Measurements from ENCODE around the gene KRT23. TPM values are rescaled to one million over a fixed set of nuclear protein-coding genes. Genes with fewer than 3 reads are reported as not detected.
"Not testable (repeated sequence)": the region's sequence is repeated elsewhere in the genome, so short reads cannot be mapped to it uniquely, and the experiment has no call there.

KRT23 gene
- total and polyA plus RNA-seq, 9 donors = 0.08 to 6.5 (median 0.24) TPM; not detected in 1

- Histone ChIP-seq H3K27ac (ENCODE audit: low read length) (no peak overlapping the region), H3K4me1 (ENCODE audit: control insufficient read depth, insufficient read depth, low read length) (no peaks in the 10 kb centered on the region), H3K4me3 (ENCODE audit: low read length) (no peak overlapping the region), H3K36me3 (ENCODE audit: control insufficient read depth, insufficient read depth, low read length) (no peaks in the 10 kb centered on the region), H3K27me3 (ENCODE audit: control insufficient read depth, insufficient read depth, low read length) (peaks cover 5% of the 10 kb centered on the region), H3K9me3 (replicated peaks; ENCODE audit: control insufficient read depth, low read depth, low read length) (no peaks in the 10 kb centered on the region)
- WGBS (ENCODE audit: insufficient coverage) = 87% methylated on average over 13 of the region's 19 CpGs
- DNase-seq = no peak
Measured at GRCh38 chr17:40936437-40936971, 942 bp downstream of the KRT23 start.

- no peak overlapping the region for H3K27ac ChIP-seq (ENCODE audit: low read length)
Measured at GRCh38 chr17:40935624-40936023, 1.8 kb downstream of the KRT23 start.

GRCh38 chr17:40932608-40933007 is 4.8 kb downstream of the KRT23 start:
- WGBS (ENCODE audit: insufficient coverage) = no CpG with 5 or more reads among the region's 2 CpGs
- no peak for DNase-seq
- H3K36me3 ChIP-seq (ENCODE audit: control insufficient read depth, insufficient read depth, low read length) = no peaks in the 10 kb centered on the region
- peaks cover 5% of the 10 kb centered on the region for H3K27me3 ChIP-seq (ENCODE audit: control insufficient read depth, insufficient read depth, low read length)
- no peaks in the 10 kb centered on the region for H3K9me3 ChIP-seq (replicated peaks; ENCODE audit: control insufficient read depth, low read depth, low read length)
- H3K4me3 ChIP-seq (ENCODE audit: low read length) = no peak overlapping the region
- no peak overlapping the region for H3K27ac ChIP-seq (ENCODE audit: low read length)
- H3K4me1 ChIP-seq (ENCODE audit: control insufficient read depth, insufficient read depth, low read length) = no peaks in the 10 kb centered on the region

More at GRCh38 chr17:40935624-40936023, 1.8 kb downstream of the KRT23 start:
- H3K4me3 ChIP-seq (ENCODE audit: low read length) = no peak overlapping the region
- DNase-seq = no peak
- H3K4me1 ChIP-seq (ENCODE audit: control insufficient read depth, insufficient read depth, low read length) = no peaks in the 10 kb centered on the region
- 100% methylated on average over 1 of the region's 3 CpGs for WGBS (ENCODE audit: insufficient coverage)
- H3K9me3 ChIP-seq (replicated peaks; ENCODE audit: control insufficient read depth, low read depth, low read length) = no peaks in the 10 kb centered on the region
- peaks cover 5% of the 10 kb centered on the region for H3K27me3 ChIP-seq (ENCODE audit: control insufficient read depth, insufficient read depth, low read length)
- no peaks in the 10 kb centered on the region for H3K36me3 ChIP-seq (ENCODE audit: control insufficient read depth, insufficient read depth, low read length)

- no CpG with 5 or more reads among the region's 3 CpGs for WGBS (ENCODE audit: insufficient coverage)
- Histone ChIP-seq H3K27ac (ENCODE audit: low read length) (no peak overlapping the region), H3K4me3 (ENCODE audit: low read length) (no peak overlapping the region), H3K27me3 (ENCODE audit: control insufficient read depth, insufficient read depth, low read length) (peaks cover 3% of the 10 kb centered on the region), H3K4me1 (ENCODE audit: control insufficient read depth, insufficient read depth, low read length) (no peaks in the 10 kb centered on the region), H3K36me3 (ENCODE audit: control insufficient read depth, insufficient read depth, low read length) (no peaks in the 10 kb centered on the region), H3K9me3 (replicated peaks; ENCODE audit: control insufficient read depth, low read depth, low read length) (no peaks in the 10 kb centered on the region)
- no peak for DNase-seq
Measured at GRCh38 chr17:40931311-40931710, 6.1 kb downstream of the KRT23 start.

GRCh38 chr17:40926341-40926740 is 11.1 kb downstream of the KRT23 start:
- Histone ChIP-seq H3K4me1 (ENCODE audit: control insufficient read depth, insufficient read depth, low read length) (no peaks in the 10 kb centered on the region), H3K27ac (ENCODE audit: low read length) (no peak overlapping the region), H3K4me3 (ENCODE audit: low read length) (no peak overlapping the region), H3K27me3 (ENCODE audit: control insufficient read depth, insufficient read depth, low read length) (peaks cover 7% of the 10 kb centered on the region), H3K36me3 (ENCODE audit: control insufficient read depth, insufficient read depth, low read length) (no peaks in the 10 kb centered on the region), H3K9me3 (replicated peaks; ENCODE audit: control insufficient read depth, low read depth, low read length) (no peaks in the 10 kb centered on the region)
- WGBS (ENCODE audit: insufficient coverage) = 71% methylated on average over 6 of the region's 8 CpGs
- DNase-seq = no peak

- H3K9me3 ChIP-seq (replicated peaks; ENCODE audit: control insufficient read depth, low read depth, low read length) = no peaks in the 10 kb centered on the region
- peak; percentile 18 for DNase-seq
- H3K27me3 ChIP-seq (ENCODE audit: control insufficient read depth, insufficient read depth, low read length) = peaks cover 7% of the 10 kb centered on the region
- WGBS (ENCODE audit: insufficient coverage) = 39% methylated on average over 2 of the region's 2 CpGs
- H3K4me1 ChIP-seq (ENCODE audit: control insufficient read depth, insufficient read depth, low read length) = no peaks in the 10 kb centered on the region
- H3K27ac ChIP-seq (ENCODE audit: low read length) = no peak overlapping the region
- H3K36me3 ChIP-seq (ENCODE audit: control insufficient read depth, insufficient read depth, low read length) = no peaks in the 10 kb centered on the region
- no peak overlapping the region for H3K4me3 ChIP-seq (ENCODE audit: low read length)
Measured at GRCh38 chr17:40922239-40922638, 15.2 kb downstream of the KRT23 start.

- Histone ChIP-seq H3K4me3 (ENCODE audit: low read length) (no peak overlapping the region), H3K27me3 (ENCODE audit: control insufficient read depth, insufficient read depth, low read length) (peaks cover 7% of the 10 kb centered on the region), H3K4me1 (ENCODE audit: control insufficient read depth, insufficient read depth, low read length) (no peaks in the 10 kb centered on the region), H3K27ac (ENCODE audit: low read length) (no peak overlapping the region), H3K36me3 (ENCODE audit: control insufficient read depth, insufficient read depth, low read length) (no peaks in the 10 kb centered on the region), H3K9me3 (replicated peaks; ENCODE audit: control insufficient read depth, low read depth, low read length) (no peaks in the 10 kb centered on the region)
- no CpG with 5 or more reads among the region's 2 CpGs for WGBS (ENCODE audit: insufficient coverage)
- no peak for DNase-seq
Measured at GRCh38 chr17:40921026-40921425, 16.4 kb downstream of the KRT23 start.

GRCh38 chr17:40917116-40917515 is 20.3 kb downstream of the KRT23 start:
- H3K27ac ChIP-seq (ENCODE audit: low read length); DNase-seq; H3K9me3 ChIP-seq (replicated peaks; ENCODE audit: control insufficient read depth, low read depth, low read length); H3K4me1 ChIP-seq (ENCODE audit: control insufficient read depth, insufficient read depth, low read length); H3K36me3 ChIP-seq (ENCODE audit: control insufficient read depth, insufficient read depth, low read length); H3K4me3 ChIP-seq (ENCODE audit: low read length); H3K27me3 ChIP-seq (ENCODE audit: control insufficient read depth, insufficient read depth, low read length): not testable (repeated sequence)
- no CpG with 5 or more reads among the region's 2 CpGs for WGBS (ENCODE audit: insufficient coverage)

- Histone ChIP-seq H3K4me3 (ENCODE audit: low read length) (no peak overlapping the region), H3K27ac (ENCODE audit: low read length) (no peak overlapping the region), H3K9me3 (replicated peaks; ENCODE audit: control insufficient read depth, low read depth, low read length) (no peaks in the 10 kb centered on the region), H3K27me3 (ENCODE audit: control insufficient read depth, insufficient read depth, low read length) (peaks cover 2% of the 10 kb centered on the region), H3K36me3 (ENCODE audit: control insufficient read depth, insufficient read depth, low read length) (no peaks in the 10 kb centered on the region), H3K4me1 (ENCODE audit: control insufficient read depth, insufficient read depth, low read length) (no peaks in the 10 kb centered on the region)
- no CpG with 5 or more reads among the region's 1 CpG for WGBS (ENCODE audit: insufficient coverage)
- DNase-seq = no peak
Measured at GRCh38 chr17:40916366-40916765, 21.1 kb downstream of the KRT23 start.

GRCh38 chr17:40915721-40916256 is 21.7 kb downstream of the KRT23 start:
- Histone ChIP-seq H3K9me3 (replicated peaks; ENCODE audit: control insufficient read depth, low read depth, low read length) (no peaks in the 10 kb centered on the region), H3K36me3 (ENCODE audit: control insufficient read depth, insufficient read depth, low read length) (no peaks in the 10 kb centered on the region), H3K27me3 (ENCODE audit: control insufficient read depth, insufficient read depth, low read length) (peaks cover 2% of the 10 kb centered on the region), H3K4me3 (ENCODE audit: low read length) (no peak overlapping the region), H3K27ac (ENCODE audit: low read length) (no peak overlapping the region), H3K4me1 (ENCODE audit: control insufficient read depth, insufficient read depth, low read length) (peaks cover 4% of the 10 kb centered on the region)
- DNase-seq = no peak
- 83% methylated on average over 1 of the region's 2 CpGs for WGBS (ENCODE audit: insufficient coverage)

GRCh38 chr17:40915199-40915661 is 22.2 kb downstream of the KRT23 start:
- DNase-seq = no peak
- H3K9me3 ChIP-seq (replicated peaks; ENCODE audit: control insufficient read depth, low read depth, low read length) = no peaks in the 10 kb centered on the region
- H3K4me1 ChIP-seq (ENCODE audit: control insufficient read depth, insufficient read depth, low read length) = peaks cover 6% of the 10 kb centered on the region
- no peak overlapping the region for H3K27ac ChIP-seq (ENCODE audit: low read length)
- H3K4me3 ChIP-seq (ENCODE audit: low read length) = no peak overlapping the region
- no peaks in the 10 kb centered on the region for H3K36me3 ChIP-seq (ENCODE audit: control insufficient read depth, insufficient read depth, low read length)
- peaks cover 2% of the 10 kb centered on the region for H3K27me3 ChIP-seq (ENCODE audit: control insufficient read depth, insufficient read depth, low read length)
- no CpG with 5 or more reads among the region's 3 CpGs for WGBS (ENCODE audit: insufficient coverage)

Data from muscle of leg (tissue), 11 donors.